SW480 (cell line): ENCODE data around the gene SIX5.

Experiments used
- DNase-seq: peaks from one replicate; pipeline ENCODE4 v3.0.0-alpha.2; 2016; ENCODE audit warnings: low spot score

Gene SIX5

DNA sequence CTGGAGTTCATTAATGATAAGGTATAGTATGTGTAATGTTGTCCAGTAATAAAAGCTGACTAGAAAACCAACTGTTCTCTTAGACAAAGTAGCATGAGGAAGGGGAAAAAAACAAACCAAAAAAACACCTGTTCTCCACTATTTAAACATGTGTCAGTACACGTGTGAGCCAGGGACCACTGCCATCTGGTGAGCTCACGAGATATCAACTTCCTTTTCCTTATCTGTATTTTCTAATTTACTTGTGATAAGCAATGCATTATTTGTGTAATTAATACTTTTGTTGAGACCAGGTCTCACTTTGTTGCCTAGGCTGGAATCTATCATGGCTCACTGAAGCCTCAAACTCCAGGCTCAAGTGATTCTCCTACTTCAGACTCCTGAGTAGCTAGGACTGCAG is 4.3 kb upstream of the SIX5 start:
- no peak for DNase-seq

DNA sequence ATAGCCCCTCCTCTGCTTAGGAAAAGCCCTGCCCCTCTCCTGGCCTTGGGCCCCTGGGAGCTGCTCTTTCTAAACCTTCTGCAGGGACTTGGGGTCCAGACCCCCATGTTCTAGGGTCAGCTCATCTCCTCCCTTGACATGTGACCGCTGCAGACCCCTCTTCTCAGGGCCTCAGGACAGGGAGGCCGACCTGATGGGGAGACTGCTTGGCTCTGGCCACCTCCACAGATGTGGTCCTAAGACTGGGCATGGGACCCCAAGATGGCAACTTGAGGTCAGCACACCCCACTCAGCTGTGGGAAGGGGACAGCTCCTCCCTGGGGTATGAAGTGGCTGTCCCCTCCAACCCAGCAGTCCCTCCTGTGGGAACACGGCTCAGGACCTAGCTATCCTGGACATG is 3.9 kb upstream of the SIX5 start:
- DNase-seq = no peak

DNA sequence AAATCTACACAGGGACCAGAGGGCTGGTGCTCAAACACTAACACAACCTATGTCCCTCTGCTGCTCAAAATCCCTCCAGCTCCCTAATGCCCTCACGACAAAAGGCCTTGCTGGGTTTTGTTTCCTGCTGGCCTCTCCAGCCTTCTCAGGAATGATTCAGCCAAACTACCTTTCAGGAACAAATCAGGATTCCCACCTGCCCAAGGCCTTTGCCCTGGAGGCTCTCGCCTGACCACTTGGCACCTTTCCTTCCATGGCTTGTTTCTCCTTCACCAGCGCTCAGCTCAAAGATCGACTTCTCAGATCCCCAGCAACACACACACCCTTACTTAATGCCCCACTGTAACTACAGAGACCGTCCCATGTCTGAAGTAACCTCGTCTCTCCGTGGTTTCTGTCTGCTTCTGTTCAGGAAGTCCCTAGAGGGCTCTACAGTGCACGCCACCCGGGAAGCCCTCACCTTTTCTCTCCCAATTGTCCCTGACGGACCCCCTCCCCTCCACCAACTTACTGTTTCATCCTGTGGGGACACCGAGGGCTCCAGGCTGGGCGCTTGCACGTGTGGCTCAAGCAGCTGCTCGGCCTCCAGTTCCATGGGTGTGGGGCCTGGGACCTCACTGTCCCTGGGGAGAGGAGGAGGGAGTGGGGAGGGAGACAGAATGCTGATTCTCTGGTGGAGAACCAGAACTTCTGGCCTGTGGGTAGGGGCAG is 3.2 kb upstream of the SIX5 start:
- DNase-seq = no peak

GRCh38 chr19:45771311-45771933 is 2.4 kb upstream of the SIX5 start:
- no peak for DNase-seq

GRCh38 chr19:45770192-45771101 is 1.4 kb upstream of the SIX5 start:
- peak; percentile 99 for DNase-seq

DNA sequence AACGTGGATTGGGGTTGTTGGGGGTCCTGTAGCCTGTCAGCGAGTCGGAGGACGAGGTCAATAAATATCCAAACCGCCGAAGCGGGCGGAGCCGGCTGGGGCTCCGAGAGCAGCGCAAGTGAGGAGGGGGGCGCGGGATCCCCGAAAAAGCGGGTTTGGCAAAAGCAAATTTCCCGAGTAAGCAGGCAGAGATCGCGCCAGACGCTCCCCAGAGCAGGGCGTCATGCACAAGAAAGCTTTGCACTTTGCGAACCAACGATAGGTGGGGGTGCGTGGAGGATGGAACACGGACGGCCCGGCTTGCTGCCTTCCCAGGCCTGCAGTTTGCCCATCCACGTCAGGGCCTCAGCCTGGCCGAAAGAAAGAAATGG is 754 bp upstream of the SIX5 start:
- DNase-seq = no peak

DNA sequence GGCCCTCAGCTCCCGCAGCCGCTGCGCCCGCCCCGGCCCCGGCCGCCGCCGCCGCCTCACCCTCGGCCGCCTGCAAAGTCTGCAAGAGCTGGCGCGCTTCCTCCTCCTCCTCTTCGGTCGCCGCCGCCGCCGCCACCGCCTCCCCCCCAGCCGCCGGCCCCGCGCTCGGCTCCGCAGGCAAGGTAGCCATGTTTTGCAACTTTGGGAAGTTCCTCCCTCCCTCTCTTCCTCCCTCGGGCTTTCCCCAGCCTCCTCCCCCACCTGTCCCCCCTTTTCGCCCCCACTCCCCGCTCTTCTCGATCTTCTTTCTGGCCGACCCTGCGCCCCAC is 433 bp downstream of the SIX5 start:
- DNase-seq = no peak

DNA sequence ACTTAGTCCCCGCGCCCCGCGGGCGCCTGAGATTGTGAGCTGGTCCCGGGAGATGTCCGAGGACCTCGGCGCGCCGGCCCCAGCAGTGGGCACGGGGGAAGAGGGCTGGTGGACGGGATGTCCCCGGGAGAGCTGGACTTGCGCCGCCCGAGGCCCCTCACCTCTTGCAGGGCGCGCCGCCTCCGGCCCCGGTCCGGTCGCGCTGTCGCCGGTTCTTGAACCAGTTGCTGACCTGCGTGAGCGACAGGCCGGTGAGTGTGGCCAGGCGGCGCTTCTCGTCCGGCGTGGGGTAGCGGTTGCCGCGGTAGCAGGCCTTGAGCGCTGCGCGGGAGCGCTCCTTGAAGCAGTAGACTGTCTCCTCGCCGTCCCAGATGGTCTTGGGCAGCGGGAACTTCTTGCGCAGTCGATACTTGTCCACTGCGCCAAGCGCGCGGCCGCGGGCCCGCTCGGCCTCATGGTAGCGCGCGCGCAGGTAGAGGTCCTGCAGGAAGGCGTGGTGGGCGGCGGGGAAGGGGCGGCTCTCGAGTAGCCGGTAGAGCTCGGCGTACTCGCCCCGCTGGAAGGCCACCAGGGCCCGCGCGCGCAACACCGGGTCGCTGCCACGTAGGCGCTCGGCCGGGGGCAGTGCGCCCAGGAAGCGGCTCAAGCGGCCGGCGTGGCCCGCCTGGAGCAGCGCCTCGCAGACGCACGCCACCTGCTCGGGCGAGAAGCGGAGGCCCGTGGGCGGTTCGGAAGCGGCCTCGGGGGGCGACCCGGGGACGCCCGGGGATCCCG is 984 bp downstream of the SIX5 start:
- peak; percentile 72 for DNase-seq

GRCh38 chr19:45767410-45767880 is 1.6 kb downstream of the SIX5 start:
- peak; percentile 87 for DNase-seq

DNA sequence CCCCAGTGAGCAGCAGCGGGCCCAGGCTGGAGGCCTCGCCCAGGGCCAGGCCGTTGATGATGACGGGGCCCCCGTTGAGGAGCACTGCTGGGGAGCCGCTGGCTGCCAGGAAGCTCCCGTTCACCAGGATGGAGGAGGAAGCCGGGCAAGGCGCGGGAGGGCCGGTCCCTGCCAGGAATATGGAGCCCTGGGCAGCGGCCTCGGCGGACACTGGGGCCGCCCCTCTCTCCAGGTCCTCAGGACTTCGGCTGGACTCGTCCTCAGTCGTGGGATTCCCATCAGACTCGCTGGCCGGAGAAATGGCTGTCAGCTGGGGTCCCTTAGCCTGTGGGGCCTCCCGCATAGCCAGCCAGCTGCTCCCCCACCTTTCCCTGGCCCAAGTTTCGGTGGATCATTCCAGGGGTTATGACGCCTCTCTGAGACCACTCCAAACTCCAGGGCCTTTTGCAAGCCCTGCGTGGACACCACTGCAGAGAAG is 2.1 kb downstream of the SIX5 start:
- no peak for DNase-seq

GRCh38 chr19:45766296-45766868 is 2.7 kb downstream of the SIX5 start:
- no peak for DNase-seq

DNA sequence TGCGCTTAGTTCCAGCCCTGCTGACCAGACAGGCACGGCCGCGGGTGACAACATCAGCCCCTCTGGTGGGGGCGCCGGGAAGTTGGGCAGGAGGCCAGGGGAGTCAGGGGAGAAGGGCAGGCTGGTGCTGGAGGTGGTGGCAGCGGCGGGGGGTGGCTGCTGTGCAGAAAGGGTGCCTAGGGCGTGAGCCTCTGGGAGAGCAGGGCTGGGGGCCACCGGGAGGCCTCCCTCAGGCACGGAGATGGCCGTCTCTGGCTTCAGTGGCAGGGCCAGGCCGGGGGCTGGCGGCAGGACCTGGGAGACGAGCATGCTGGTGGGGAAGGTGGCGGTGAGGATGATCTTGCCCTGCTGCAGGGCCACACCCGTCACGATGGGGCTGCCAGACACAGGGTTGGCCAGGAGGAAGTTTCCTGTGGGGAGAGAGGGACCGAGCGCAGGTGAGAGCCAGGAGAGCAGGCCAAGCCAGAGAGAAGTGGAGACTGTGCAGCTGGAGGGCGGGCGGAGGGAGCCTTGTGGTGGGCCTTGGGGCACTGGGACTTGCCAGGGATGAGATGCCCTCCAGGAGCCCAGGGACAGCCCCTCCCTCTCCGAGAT is 3.3 kb downstream of the SIX5 start:
- no peak for DNase-seq

DNA sequence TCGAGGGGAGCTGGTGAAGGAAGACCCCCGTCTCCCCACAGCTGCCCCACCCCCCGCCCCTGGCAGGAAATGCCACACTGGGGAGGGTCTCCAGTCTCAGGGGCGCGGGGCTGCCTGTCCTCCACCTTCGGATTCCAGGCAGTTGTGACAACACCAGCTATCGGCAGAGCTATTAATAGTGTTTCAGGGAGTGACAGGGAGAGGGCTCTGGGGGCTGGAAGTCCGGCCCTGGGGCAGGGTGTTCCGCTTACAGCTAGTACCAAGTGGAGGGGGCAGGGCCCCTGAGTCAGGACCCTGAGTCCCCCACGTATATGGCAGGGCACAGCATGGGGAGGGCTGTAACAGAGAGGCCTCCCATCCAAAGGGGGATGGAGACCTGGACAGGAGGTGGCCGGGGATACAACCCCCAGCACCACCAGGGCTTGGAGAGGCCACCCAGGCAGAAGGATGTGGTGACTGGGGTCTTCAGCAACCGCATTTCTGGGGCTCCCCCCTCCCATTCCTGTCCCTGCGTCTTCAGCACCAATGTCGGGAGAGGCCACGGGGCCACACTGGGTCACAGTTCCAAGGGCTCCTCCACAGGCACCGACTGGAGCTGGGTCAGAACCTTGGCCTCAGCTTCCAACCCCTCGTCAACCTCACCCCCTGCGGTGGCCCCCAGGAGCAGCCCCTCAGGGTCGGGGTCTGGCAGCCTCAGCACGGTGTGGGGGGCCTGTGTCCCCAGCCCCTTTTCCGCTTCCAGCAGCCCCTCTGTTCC is 3.9 kb downstream of the SIX5 start:
- DNase-seq = no peak

DNA sequence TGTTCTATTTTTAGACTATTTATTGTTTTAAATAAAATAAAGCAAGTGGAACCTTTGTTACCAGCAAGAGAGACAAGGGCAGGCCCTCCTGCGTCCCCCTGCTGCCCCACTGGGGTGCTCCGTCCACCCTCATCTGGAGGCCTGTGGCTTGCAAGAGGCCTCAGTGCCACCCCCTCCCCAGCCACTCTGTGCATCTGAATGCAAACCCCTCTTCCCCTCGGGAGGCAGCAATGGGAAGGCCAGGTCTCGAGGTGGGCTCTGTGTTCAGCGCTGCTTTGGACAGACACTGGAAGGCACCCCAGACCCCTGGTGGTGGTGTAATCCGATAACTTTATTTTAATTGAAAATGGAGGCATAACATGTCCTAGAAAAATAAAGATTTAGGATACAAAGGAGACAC is 4.6 kb downstream of the SIX5 start:
- no peak for DNase-seq

GRCh38 chr19:45763691-45764294 is 5.3 kb downstream of the SIX5 start:
- no peak for DNase-seq

GRCh38 chr19:45762870-45763631 is 6.0 kb downstream of the SIX5 start:
- DNase-seq = no peak

- no peak for DNase-seq
Measured at GRCh38 chr19:45761714-45762113, 7.3 kb downstream of the SIX5 start.

GRCh38 chr19:45758921-45759320 is 10.1 kb downstream of the SIX5 start:
- no peak for DNase-seq

GRCh38 chr19:45757695-45758094 is 11.4 kb downstream of the SIX5 start:
- DNase-seq = no peak
